Right cardiac atrium (tissue), 5 donors: ENCODE results near the gene BARHL1. TPM values are rescaled to one million over a fixed set of nuclear protein-coding genes. Genes with fewer than 3 reads are reported as not detected.

Experiments
- ATAC-seq, 2 donors: fragments of 200-7000 bp; cut with Tn5 transposase; one replicate each; pipeline versions ENCODE4 v1.8.0 to v1.9.1; 2020; ENCODE audit warnings: moderate library complexity in 2 of 2, mild to moderate bottlenecking in 1 of 2
- DNase-seq, 3 donors: peaks; one replicate each; pipeline ENCODE4 v3.0.0-alpha.2; 2020
- H3K27ac ChIP-seq: one replicate; pipeline ENCODE4 v1.5.1; 2013; ENCODE audit warnings: mild to moderate bottlenecking, low read length, control low read depth, moderate library complexity
- H3K27me3 ChIP-seq: one replicate; pipeline ENCODE4 v1.6.1; 2013; ENCODE audit not compliant: control insufficient read depth, insufficient read depth
- H3K4me1 ChIP-seq: one replicate; pipeline ENCODE4 v1.6.1; 2013; ENCODE audit warnings: low read length; ENCODE audit not compliant: control insufficient read depth, insufficient read depth
- H3K4me3 ChIP-seq: one replicate; pipeline ENCODE4 v1.5.1; 2013; ENCODE audit warnings: low read length, control low read depth
- H3K9me3 ChIP-seq: one replicate; pipeline ENCODE4 v1.6.1; 2013; ENCODE audit warnings: low read length; ENCODE audit not compliant: control insufficient read depth
- WGBS: extraction: QIAGEN DNeasy Blood & Tissue Kit; methylation state at CpG from one replicate; pipeline ENCODE4 v1.1.7; 2013; 5-methylcytosine and 5-hydroxymethylcytosine counted together
- intact Hi-C, 4 donors: fragments of 100-400 bp; cut with DNase I; formaldehyde crosslinking; loops; one replicate each; pipeline versions ENCODE4 v1.11.0 to v1.14.0; 2022 to 2023
- polyA plus RNA-seq: library from polyadenylated mRNA; stranded (reverse); fragments of 200-250 nt; gene quantifications from one replicate; pipeline ENCODE4 v1.2.3, GENCODE V29; 2013
- total RNA-seq, 4 donors: library from RNA; stranded (reverse); fragmentation: NEBNext Ultra II Directional; extraction: Animal tissue kit (Norgen Biotek cat#: 25700); gene quantifications; one replicate each; pipeline ENCODE4 v1.2.1, GENCODE V29; 2021
- donor health status: healthy with polysubstance abuse.
- donor health status: DM: no; HTN: yes; CAD: no.
- donor health status: DM: no; HTN: no; CAD: no.
- donor health status: DM: no; HTN: yes; CAD: no; lungs with severe emphysema.
- donor health status: DM: yes; HTN: yes; CAD: no.

The BARHL1 gene
- total and polyA plus RNA-seq, 5 donors, result not detected

DNA sequence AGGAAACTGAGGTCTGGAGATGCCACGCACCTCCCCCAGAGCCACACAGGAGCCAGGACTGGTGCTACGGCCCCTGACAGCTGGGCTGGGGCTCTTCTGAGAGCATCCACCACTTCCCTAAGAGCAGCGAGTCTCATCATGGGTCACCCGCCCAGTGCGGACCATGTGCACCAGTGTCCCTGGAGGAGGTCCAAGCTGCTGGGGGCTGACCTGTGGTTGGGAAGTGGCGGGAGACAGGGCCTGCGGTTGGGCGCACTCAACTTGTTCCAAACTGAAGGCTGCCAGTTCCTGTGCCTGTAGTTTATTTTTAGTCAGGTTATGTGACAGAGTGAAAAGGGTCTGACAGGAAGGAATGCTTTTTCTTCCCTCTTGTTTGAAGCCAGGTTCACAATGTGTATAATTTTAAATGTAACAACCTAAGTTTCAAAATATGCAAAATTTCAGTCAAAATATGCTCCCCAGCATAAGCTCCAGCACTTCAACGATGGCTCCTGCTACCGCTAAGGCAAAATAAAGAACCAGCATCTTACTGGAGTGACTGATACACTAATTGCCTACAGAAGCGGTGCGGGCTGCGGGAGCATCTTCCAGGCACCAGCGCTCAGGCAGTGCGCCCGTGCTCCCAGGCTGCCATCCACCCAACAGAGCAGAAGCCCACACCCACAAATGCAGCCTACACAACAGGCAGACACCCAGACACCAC lies 14.8 kb downstream of the BARHL1 start:
- no peaks in the 10 kb centered on the region for H3K27me3 ChIP-seq
- no peaks in the 10 kb centered on the region for H3K9me3 ChIP-seq
- 66% methylated on average over 16 of the region's 16 CpGs for WGBS
- intact Hi-C loops, result no loop called here
- H3K27ac ChIP-seq, result peak overlapping the region; percentile 56
- peak; percentile 91 to 93 for ATAC-seq
- no peak overlapping the region for H3K4me3 ChIP-seq
- H3K4me1 ChIP-seq, result peaks cover 2% of the 10 kb centered on the region
- DNase-seq, result peak; percentile 71 to 91 (median 89)

DNA sequence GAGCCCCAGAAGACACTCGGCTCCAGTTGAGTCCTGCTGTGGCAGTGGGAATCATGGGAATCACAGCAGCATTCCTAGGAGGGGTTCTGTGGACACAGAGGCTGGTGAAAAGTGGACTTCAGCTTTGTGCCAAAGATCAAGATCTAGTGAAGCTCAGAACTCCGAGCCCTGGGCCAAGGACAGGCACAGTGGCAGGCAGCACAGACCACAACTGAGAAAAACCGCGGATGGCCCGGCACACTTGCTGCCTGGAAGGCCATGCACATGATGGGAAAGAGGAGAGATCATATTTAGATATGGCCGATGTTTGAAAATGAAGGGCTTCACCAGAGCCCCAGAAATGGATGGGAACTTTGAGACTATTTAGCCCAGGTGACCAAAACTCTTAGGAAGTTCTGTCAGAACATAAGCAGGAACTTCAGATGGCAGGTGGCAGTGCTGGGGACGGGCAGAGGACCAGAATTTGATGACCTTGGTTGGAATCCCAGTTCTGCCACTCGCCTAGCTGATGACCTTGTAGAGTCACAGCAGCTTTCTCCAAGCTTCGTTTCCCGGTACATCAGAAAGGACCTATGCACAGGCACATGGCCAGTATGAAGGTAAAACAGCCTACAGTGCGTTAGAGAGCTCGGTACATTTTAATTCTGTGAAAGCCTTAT lies 18.0 kb downstream of the BARHL1 start:
- no peak overlapping the region for H3K27ac ChIP-seq
- ATAC-seq, result no peak

DNA sequence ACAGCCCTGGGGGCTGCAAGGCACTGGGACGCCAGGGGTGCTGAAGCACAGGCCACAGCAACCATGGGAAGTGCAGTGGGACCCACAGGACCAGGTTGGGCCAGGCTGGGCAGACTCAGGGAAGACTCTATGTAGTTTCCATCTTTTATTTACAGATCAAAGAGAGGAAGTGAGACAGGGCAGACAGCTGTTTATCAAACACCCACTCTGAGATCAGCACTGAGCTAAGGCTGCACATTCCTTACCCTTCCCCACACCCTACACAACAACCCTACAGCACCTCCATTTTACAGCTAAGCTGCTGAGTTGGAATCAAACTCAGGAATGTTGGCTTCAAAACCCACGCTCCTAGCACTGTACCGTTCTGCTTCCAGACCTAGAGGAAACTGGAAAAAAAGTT lies 19.8 kb downstream of the BARHL1 start:
- ATAC-seq (no peak), DNase-seq (no peak)
- intact Hi-C loops, result no loop called here
- Histone ChIP-seq H3K4me3 (no peak overlapping the region), H3K9me3 (no peaks in the 10 kb centered on the region), H3K4me1 (no peaks in the 10 kb centered on the region), H3K27ac (no peak overlapping the region), H3K27me3 (no peaks in the 10 kb centered on the region)
- 66% methylated on average over 3 of the region's 3 CpGs for WGBS

More for the DNA sequence above, 18.0 kb downstream of the BARHL1 start:
- Histone ChIP-seq H3K4me1 (peaks cover 2% of the 10 kb centered on the region), H3K9me3 (no peaks in the 10 kb centered on the region), H3K27me3 (no peaks in the 10 kb centered on the region), H3K4me3 (no peak overlapping the region)
- intact Hi-C loops, result no loop called here
- DNase-seq, result no peak
- 80% methylated on average over 12 of the region's 12 CpGs for WGBS

DNA sequence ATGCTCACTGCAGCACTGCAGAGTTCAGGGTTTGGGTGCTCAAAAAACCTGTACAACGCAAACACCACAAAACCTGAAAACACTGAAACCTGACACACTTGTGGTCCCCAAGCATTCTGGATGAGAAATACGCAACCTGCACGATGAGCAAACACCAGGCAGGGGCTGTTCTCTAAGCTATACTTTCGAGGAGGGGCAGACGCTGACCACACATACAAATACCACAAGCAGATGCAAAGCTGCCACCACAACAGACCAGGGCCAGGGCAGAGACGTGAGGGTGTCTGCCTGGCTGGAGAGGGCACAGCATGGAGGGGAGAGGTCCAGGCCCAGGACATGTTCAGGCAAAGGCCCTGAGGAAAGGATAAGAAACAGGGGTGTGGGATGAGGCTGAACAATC lies 23.0 kb downstream of the BARHL1 start:
- H3K4me1 ChIP-seq, result no peaks in the 10 kb centered on the region
- 94% methylated on average over 6 of the region's 6 CpGs for WGBS
- intact Hi-C loops, result no loop called here
- no peaks in the 10 kb centered on the region for H3K27me3 ChIP-seq
- no peak overlapping the region for H3K4me3 ChIP-seq
- H3K9me3 ChIP-seq, result no peaks in the 10 kb centered on the region
- H3K27ac ChIP-seq, result no peak overlapping the region
- ATAC-seq (no peak), DNase-seq (no peak)

DNA sequence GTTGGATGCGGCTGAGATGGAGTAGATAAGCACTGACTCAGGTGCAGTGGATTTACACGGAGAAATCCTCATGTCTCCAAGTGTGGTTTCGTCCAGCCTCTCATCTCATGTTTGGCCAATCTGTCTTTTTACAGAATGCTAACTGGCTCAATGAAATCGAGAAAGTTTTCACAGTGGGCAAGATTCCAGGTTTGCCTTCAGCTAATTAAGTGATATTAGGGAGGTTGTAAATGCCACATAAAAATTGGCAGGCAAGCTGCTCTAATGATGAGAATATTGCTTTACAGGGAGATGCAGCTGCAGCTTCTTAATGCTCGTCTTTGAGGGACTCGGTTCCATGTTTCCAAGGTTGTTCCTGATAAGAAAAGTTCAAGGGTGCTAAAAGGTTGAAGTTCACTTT lies 23.7 kb downstream of the BARHL1 start:
- no peak overlapping the region for H3K4me3 ChIP-seq
- intact Hi-C loops, result no loop called here
- ATAC-seq, result no peak
- H3K27me3 ChIP-seq, result no peaks in the 10 kb centered on the region
- WGBS, result 80% methylated on average over 6 of the region's 6 CpGs
- no peak for DNase-seq
- no peaks in the 10 kb centered on the region for H3K9me3 ChIP-seq
- no peak overlapping the region for H3K27ac ChIP-seq
- H3K4me1 ChIP-seq, result no peaks in the 10 kb centered on the region

DNA sequence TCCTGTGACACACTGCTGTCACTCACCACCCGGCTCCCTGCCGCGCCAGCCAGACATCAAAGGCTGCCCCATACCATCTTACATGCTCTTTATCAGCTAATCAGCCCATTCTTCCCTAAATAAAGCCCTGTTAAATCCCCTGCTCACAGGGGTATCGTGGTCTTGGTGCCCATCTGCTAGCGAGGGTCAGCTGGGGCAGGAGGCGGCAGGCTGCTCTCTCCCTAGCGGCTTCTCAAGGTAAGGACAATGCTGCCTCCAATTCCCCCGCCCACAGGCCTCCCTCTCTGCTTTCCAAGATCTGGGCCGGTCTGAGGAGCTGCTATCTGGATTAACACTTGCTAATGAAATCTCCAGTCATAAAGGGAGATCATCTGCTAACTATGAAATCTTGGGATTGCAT lies 26.8 kb downstream of the BARHL1 start:
- H3K4me1 ChIP-seq, result no peaks in the 10 kb centered on the region
- H3K27ac ChIP-seq, result no peak overlapping the region
- no peak overlapping the region for H3K4me3 ChIP-seq
- WGBS, result 83% methylated on average over 9 of the region's 9 CpGs
- H3K27me3 ChIP-seq, result no peaks in the 10 kb centered on the region
- DNase-seq (no peak), ATAC-seq (no peak)
- intact Hi-C loops, result no loop called here
- H3K9me3 ChIP-seq, result no peaks in the 10 kb centered on the region

DNA sequence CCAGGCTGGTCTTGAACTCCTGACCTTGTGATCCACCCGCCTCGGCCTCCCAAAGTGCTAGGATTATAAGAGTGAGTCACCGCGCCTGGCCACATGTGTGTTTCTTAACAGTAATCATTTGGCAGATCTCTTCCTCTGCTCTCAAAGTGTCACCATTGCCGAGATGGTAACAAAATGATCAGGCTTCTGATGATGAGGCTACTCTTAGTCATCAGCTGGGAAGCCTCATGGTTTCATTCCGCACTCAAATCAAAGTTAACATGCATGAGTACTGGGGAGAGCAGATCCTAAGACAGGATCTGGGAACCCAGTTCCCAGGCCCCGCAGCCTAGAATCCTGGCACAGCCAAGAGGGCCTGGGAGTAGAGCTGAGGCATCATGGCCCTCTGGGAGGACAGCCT lies 27.4 kb downstream of the BARHL1 start:
- no peak for ATAC-seq
- intact Hi-C loops, result no loop called here
- H3K4me1 ChIP-seq, result no peaks in the 10 kb centered on the region

DNA sequence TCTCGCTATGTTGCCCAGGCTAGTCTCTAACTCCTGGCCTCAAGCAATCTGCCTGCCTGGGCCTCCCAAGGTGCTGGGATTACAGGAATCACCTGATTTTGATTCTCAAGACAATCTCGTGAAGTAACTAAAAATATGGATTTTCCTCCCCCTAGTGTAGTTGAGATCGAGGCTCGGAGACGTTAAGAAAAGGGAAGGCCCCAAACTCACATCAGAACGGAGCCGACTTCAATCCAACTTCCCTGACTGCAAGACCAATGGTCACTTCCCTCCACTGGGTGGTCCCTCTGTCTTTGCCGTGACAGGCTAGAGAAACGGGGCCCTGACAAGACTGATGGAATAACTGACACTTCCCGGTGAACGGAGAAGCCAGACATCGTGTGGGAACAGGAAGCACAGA lies 28.3 kb downstream of the BARHL1 start:
- no peak for ATAC-seq

More for the DNA sequence above, 27.4 kb downstream of the BARHL1 start:
- no peak overlapping the region for H3K4me3 ChIP-seq
- H3K27me3 ChIP-seq, result no peaks in the 10 kb centered on the region
- no peak overlapping the region for H3K27ac ChIP-seq
- no peaks in the 10 kb centered on the region for H3K9me3 ChIP-seq
- DNase-seq, result no peak
- 87% methylated on average over 7 of the region's 7 CpGs for WGBS

DNA sequence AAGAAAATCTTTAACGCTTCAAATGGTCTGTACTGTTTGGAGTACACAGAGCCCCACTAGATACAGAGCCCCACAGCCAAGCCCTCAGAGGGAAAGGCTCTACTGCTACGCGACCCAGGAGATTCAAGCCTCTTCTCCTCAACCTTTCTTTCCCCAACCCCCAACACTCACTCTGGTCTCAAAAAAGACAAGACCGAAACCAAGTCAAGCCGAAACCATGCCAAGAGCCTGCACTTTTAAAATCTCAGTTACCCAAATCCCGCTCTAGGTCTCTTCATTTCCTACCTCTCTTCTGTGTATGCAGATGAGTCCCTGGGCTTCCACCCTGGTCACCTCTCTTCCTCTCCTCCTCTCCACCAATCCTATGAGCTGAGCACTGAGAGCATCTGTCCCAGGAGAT lies 31.9 kb downstream of the BARHL1 start:
- intact Hi-C loops, result no loop called here
- 80% methylated on average over 6 of the region's 6 CpGs for WGBS
- DNase-seq (no peak), ATAC-seq (no peak)
- Histone ChIP-seq H3K9me3 (no peaks in the 10 kb centered on the region), H3K4me1 (no peaks in the 10 kb centered on the region), H3K27me3 (no peaks in the 10 kb centered on the region), H3K4me3 (no peak overlapping the region), H3K27ac (no peak overlapping the region)

More for the DNA sequence above, 28.3 kb downstream of the BARHL1 start:
- intact Hi-C loops, result no loop called here
- WGBS, result 87% methylated on average over 12 of the region's 12 CpGs
- Histone ChIP-seq H3K4me1 (no peaks in the 10 kb centered on the region), H3K27me3 (no peaks in the 10 kb centered on the region), H3K9me3 (no peaks in the 10 kb centered on the region), H3K27ac (no peak overlapping the region), H3K4me3 (no peak overlapping the region)
- no peak for DNase-seq

DNA sequence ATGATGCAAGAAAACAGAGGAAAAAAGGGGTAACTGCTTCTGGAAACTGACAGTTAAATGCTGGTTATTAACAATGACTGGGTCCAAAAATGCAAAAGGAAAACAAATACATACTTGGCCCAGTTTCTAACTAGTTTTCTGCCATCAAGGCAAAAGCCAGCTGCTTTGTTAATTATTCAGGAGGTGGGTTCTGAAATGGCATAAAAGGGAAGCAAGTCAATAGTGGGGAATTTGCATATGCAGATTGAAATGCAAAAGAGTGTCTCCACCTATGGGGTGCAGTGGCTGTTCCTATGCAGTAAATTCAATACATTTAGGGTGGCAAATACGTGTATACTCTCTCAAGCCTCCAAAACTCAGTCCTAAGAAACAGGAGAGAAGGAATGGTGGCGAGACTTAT lies 33.4 kb downstream of the BARHL1 start:
- H3K27me3 ChIP-seq, result no peaks in the 10 kb centered on the region
- H3K9me3 ChIP-seq, result no peaks in the 10 kb centered on the region
- no peak overlapping the region for H3K27ac ChIP-seq
- no peaks in the 10 kb centered on the region for H3K4me1 ChIP-seq
- no peak overlapping the region for H3K4me3 ChIP-seq
- ATAC-seq (no peak), DNase-seq (no peak)
- WGBS, result 89% methylated on average over 2 of the region's 2 CpGs
- intact Hi-C loops, result no loop called here

DNA sequence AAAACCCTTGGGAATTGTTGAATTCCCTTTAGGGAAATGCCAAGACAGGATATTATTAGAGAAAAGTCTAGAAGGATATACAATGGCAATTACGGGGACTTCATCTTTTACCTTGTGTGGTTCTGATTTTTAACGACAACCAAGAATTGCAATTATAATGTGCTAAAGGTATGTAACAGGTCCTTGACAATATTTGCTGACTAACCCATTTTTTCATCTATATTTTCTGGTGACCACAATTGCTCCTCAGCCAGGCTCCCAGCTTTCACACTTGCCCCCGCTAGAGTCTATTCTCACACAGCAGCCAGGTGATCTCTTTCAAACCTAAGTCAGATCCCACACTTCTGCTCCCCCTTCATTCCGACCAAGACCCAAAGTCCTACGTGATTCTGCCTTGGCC lies 34.3 kb downstream of the BARHL1 start:
- no peak overlapping the region for H3K4me3 ChIP-seq
- H3K27me3 ChIP-seq, result no peaks in the 10 kb centered on the region
- no peak for DNase-seq
- intact Hi-C loops, result no loop called here
- no peaks in the 10 kb centered on the region for H3K4me1 ChIP-seq
- 93% methylated on average over 5 of the region's 5 CpGs for WGBS
- no peaks in the 10 kb centered on the region for H3K9me3 ChIP-seq
- no peak for ATAC-seq
- H3K27ac ChIP-seq, result no peak overlapping the region
